Activated T-helper 1 cell treated with anti-CD3 and anti-CD28 coated beads, Interleukin-12 subunit alpha, Interleukin-12 subunit beta, Interleukin-2, Interleukin-4 antibody, amounts not matched to agents 30 ng/mL and 10 ng/mL and 1 ng/mL, durations not matched to agents 14 hours and 24 hours and 36 hours (primary cell): ENCODE results near the gene COQ5. TPM values are rescaled to one million over a fixed set of nuclear protein-coding genes. Genes with fewer than 3 reads are reported as not detected.
"Not testable (repeated sequence)": the region's sequence is repeated elsewhere in the genome, so short reads cannot be mapped to it uniquely, and the experiment has no call there.

Experiments used
- DNase-seq: peaks from one replicate; pipeline ENCODE4 v3.0.0; 2021; ENCODE audit warnings: low spot score
- H3K27ac Mint-ChIP-seq: one replicate; pipeline ENCODE4 v1.8.0; 2021; ENCODE audit warnings: mild to moderate bottlenecking, mixed read lengths
- H3K27me3 Mint-ChIP-seq: one replicate; pipeline ENCODE4 v1.8.0; 2022; ENCODE audit warnings: mild to moderate bottlenecking, moderate library complexity, mixed read lengths; ENCODE audit not compliant: insufficient read depth
- H3K36me3 Mint-ChIP-seq: one replicate; pipeline ENCODE4 v1.8.0; 2021; ENCODE audit warnings: low read depth, mixed read lengths
- H3K4me1 Mint-ChIP-seq: one replicate; pipeline ENCODE4 v1.8.0; 2021; ENCODE audit warnings: low read depth, mixed read lengths
- H3K4me3 Mint-ChIP-seq: one replicate; pipeline ENCODE4 v1.8.0; 2021; ENCODE audit warnings: mild to moderate bottlenecking, moderate library complexity, mixed read lengths
- H3K9me3 Mint-ChIP-seq: one replicate; pipeline ENCODE4 v1.8.0; 2021; ENCODE audit warnings: mixed read lengths
- intact Hi-C: fragments of 100-400 bp; cut with micrococcal nuclease; formaldehyde crosslinking; loops from one replicate; pipeline ENCODE4 v1.15.1; 2024
- total RNA-seq: library from RNA; stranded (reverse); gene quantifications from 2 replicates; pipeline ENCODE4 v1.2.3, GENCODE V29; 2022

COQ5 gene
- total RNA-seq, 1 donor from 2014 or later, result 27.8 TPM

DNA sequence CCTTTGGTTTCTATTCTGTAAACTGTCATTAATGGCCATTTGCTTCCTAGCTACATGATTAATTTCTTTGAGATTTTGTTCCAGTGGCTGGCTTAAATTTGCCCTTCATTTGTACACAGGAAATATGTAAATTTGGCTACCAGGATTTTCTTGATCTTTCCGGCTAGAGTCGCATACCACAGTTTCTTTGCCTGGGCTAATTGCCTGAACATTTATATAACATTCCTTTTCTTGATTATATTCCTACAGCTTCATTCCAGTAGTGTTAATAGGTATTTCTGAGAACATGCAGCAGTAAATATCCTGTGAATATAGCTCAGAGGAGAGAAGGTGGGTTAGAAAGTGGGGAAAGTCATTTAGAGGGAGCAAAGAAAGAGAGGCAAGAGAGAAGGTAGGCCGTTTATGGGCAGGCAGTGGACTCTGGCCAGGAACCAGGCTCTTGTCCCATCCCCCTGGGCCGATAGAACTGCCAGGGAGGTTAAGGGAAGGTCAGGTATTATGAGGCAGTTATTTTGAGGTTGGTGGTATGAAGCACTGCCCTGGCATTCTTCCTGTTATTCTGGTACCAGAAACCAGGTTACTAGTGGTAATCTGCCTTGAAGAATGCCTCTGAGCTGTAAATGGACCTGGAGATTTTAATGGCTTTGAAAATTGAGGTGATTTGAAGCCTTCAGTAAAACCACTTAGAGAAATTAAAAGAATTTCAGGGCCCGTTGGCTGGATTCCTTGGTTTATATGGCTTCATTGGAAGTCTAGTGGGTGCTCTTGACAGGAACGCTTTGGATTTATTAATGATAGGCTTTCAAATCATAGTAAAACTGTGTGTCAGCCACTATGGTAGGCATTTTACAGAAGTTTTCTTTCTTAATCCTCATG lies 9.6 kb upstream of the COQ5 start:
- no peaks in the 10 kb centered on the region for H3K9me3 Mint-ChIP-seq
- peaks cover 25% of the 10 kb centered on the region for H3K36me3 Mint-ChIP-seq
- H3K4me3 Mint-ChIP-seq, result peak overlapping the region; percentile 81
- peak overlapping the region; percentile 74 for H3K27ac Mint-ChIP-seq
- no peaks in the 10 kb centered on the region for H3K27me3 Mint-ChIP-seq
- intact Hi-C loops, result loop anchor here (5.0 to 10.0 kb wide), 2 partner anchors 424 to 1266 kb away; partner anchors contain the start of gene SETD1B
- H3K4me1 Mint-ChIP-seq, result peaks cover 49% of the 10 kb centered on the region
- DNase-seq, result no peak

DNA sequence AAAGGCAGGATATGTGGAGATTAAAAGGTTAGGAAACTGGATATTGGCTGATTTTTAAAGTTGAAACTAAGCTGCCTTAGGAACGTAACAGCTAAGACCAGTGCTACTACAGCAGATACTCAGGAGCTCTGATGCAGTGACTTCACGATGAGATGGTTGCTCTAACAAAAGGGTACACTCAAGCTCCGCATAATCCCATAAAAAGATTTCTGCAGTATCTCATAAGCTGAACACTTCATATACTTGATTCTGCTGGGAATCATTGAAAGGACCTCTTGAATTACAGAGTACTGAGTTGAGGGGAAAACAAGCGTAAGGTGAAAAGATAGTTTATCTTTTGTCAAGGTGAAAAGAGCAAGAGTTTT lies 8.9 kb upstream of the COQ5 start:
- Mint-ChIP-seq H3K4me3 (peak overlapping the region; percentile 81), H3K9me3 (no peaks in the 10 kb centered on the region), H3K4me1 (peaks cover 49% of the 10 kb centered on the region), H3K27me3 (no peaks in the 10 kb centered on the region), H3K27ac (peak overlapping the region; percentile 74), H3K36me3 (peaks cover 25% of the 10 kb centered on the region)
- DNase-seq, result no peak
- intact Hi-C loops, result loop anchor here (5.0 to 10.0 kb wide), 2 partner anchors 424 to 1267 kb away; partner anchors contain the start of gene SETD1B

DNA sequence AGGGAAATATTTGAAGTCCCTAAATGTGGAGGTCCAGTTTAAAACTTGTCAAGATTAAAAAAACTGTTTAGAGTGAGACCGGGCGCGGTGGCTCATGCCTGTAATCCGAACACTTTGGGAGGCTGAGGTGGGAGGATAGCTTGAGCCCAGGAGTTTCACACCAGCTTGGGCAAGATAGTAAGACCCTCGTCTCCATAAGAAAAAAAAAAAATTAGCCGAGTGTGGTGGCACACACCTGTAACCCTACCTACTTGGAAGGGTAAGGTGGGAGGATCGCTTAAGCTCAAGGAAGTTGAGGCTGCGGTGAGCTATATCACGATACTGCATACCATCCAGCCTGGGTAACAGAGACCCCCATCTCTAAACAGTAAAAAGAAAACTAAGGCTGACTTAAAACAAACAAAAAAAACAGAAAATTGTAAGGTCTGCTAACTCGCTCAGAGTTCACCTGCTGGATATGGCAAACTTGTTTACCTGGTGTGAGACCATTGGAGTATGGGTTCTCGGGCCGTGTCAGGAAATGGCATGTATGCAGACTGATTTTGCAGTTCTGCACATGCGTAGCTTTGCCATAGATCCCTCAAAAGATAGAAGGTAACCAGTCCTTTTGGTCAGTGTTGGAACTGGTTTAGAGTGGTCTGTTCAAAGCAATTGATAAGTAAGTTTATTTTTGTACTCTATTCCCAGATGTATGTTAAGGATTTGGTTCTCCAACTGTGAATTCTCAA lies 7.3 kb upstream of the COQ5 start:
- DNase-seq, result peak; percentile 22
- peaks cover 25% of the 10 kb centered on the region for H3K36me3 Mint-ChIP-seq
- peaks cover 50% of the 10 kb centered on the region for H3K4me1 Mint-ChIP-seq
- H3K4me3 Mint-ChIP-seq, result peak overlapping the region; percentile 96
- peak overlapping the region; percentile 52 for H3K27ac Mint-ChIP-seq
- intact Hi-C loops, result loop anchor here (5.0 to 10.0 kb wide), 2 partner anchors 426 to 1269 kb away; partner anchors contain the start of gene SETD1B
- no peaks in the 10 kb centered on the region for H3K27me3 Mint-ChIP-seq
- H3K9me3 Mint-ChIP-seq, result no peaks in the 10 kb centered on the region

DNA sequence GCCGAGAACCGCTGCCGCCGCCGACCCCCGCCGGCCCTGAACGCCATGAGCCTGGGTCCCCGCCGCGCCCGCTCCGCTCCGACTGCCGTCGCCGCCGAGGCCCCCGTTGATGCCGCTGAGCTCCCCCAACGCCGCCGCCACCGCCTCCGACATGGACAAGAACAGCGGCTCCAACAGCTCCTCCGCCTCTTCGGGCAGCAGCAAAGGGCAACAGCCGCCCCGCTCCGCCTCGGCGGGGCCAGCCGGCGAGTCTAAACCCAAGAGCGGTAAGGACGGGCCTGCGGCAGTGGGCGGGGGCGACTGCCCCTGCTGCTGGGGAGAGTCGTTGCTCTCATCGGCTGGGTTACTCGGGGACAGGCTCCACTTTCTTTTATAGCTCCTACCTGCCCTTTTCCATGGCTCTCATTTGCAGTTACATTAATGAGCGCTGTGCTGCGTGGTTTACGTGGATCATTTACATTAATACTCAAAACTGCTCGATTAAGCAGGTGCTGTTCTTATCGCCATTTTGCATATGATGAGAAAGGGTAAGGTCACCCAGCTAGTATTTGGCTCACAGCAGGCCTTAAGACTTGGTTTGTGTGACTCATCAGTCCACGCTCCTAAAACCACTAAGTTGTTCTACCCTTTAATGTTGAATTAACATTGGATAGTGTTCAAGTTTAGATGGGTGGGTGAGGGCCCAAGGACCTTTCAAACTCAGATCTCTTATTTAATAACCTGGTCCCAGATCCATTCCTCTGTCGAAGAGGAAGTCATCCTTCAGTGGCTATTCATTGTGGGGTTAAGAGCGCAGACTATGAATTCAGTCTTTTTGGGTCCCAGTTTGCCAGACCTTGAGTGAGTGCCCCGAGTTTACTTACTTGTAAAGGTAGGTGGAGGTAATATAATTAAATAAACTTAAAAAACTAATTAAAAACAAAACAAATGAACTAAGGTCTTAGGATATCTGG lies 6.0 kb upstream of the COQ5 start:
- Mint-ChIP-seq H3K9me3 (no peaks in the 10 kb centered on the region), H3K4me1 (peaks cover 49% of the 10 kb centered on the region), H3K4me3 (peak overlapping the region; percentile 96), H3K27ac (peak overlapping the region; percentile 94), H3K27me3 (no peaks in the 10 kb centered on the region), H3K36me3 (peaks cover 20% of the 10 kb centered on the region)
- intact Hi-C loops, result loop anchor here (1.0 to 10.0 kb wide), 8 partner anchors 39 to 1270 kb away; partner anchors contain the start of genes C12orf43, DYNLL1, MLEC and POP5
- peak; percentile 27 for DNase-seq

DNA sequence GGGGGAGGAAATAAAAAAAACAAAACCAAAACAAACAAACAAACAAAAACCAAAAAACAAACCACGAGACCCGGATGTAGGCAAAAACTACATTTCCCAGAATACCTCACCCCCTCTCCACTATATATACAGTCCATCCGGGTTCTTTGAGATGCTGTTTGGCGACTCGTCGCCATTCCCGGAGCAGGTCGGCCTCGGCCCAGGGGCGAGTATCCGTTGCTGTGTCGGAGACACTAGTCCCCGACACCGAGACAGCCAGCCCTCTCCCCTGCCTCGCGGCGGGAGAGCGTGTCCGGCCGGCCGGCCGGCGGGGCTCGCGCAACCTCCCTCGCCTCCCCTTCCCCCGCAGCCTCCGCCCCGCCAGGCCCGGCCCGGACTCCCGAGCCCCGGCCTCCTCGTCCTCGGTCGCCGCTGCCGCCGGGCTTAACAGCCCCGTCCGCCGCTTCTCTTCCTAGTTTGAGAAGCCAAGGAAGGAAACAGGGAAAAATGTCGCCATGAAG lies 5.3 kb upstream of the COQ5 start, which contains the start of gene RNF10:
RNF10 (plus strand) TSS at position 154 of the 500 bp plus-strand sequence. CDS start 456 bp downstream, outside the sequence.
- intact Hi-C loops, result loop anchor here (1.0 to 10.0 kb wide), 6 partner anchors 38 to 1271 kb away; partner anchors contain the start of genes C12orf43, DYNLL1, MLEC and RPLP0
- H3K9me3 Mint-ChIP-seq, result no peaks in the 10 kb centered on the region
- peaks cover 53% of the 10 kb centered on the region for H3K4me1 Mint-ChIP-seq
- peak within 1 kb of the TSS; percentile 96 for H3K4me3 Mint-ChIP-seq
- peak; percentile 79 for DNase-seq
- H3K27ac Mint-ChIP-seq, result peak within 1 kb of the TSS; percentile 94
- peaks cover 17% of the 10 kb centered on the region for H3K36me3 Mint-ChIP-seq
- H3K27me3 Mint-ChIP-seq, result no peaks in the 10 kb centered on the region

DNA sequence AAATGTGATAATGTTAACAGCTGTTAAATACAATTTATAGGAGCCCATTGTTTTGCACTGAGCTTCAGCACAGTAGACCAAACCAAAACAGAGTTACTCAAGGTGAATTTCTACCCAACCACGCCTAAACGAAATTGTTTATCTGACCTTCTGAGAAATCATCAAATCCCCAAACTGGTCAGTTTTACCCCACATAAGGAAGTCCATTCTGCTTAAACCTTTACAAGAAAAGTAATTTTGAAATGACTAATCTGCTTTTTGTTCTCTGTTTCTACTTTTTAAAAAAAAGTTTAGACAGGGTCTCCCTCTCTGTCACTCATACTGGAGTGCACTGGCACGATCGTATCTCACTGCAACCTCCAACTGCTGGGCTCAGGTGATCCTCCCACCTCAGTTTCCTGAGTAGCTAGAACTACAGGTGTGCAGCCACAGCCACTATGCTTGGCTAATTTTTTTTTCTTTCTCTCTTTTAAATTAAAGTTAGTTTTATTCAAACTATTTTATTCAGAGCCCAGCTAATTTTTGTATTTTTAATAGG lies 3.8 kb upstream of the COQ5 start:
- H3K27me3 Mint-ChIP-seq, result no peaks in the 10 kb centered on the region
- DNase-seq, result no peak
- intact Hi-C loops, result loop anchor here (5.0 to 10.0 kb wide), 2 partner anchors 485 to 1272 kb away; partner anchors contain the start of genes C12orf43 and SETD1B
- peaks cover 10% of the 10 kb centered on the region for H3K36me3 Mint-ChIP-seq
- H3K4me1 Mint-ChIP-seq, result peaks cover 44% of the 10 kb centered on the region
- H3K4me3 Mint-ChIP-seq, result peak overlapping the region; percentile 15
- H3K9me3 Mint-ChIP-seq, result no peaks in the 10 kb centered on the region
- no peak overlapping the region for H3K27ac Mint-ChIP-seq

DNA sequence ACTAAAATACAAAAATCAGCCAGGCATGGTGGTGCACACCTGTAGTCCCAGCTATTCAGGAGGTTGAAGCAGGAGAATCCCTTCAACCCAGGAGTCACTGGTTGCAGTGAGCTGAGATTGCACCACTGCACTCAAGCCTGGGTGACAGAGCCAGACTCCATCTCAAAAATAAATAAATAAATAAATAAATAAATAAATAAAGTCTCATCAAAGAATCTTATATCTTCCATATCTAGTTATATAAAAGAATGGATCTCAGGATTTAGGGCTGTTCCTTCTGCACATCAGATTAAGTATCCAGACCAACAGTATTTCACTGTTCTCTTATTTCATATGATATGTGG lies 1.4 kb upstream of the COQ5 start:
- Mint-ChIP-seq H3K4me1 (peaks cover 28% of the 10 kb centered on the region), H3K27ac (peak overlapping the region; percentile 99), H3K4me3 (peak overlapping the region; percentile 100)
- H3K27me3 Mint-ChIP-seq, H3K9me3 Mint-ChIP-seq, H3K36me3 Mint-ChIP-seq, DNase-seq: not testable (repeated sequence)
- intact Hi-C loops, result loop anchor here (5.0 to 10.0 kb wide), 2 partner anchors 487 to 1274 kb away; partner anchors contain the start of genes C12orf43 and SETD1B

DNA sequence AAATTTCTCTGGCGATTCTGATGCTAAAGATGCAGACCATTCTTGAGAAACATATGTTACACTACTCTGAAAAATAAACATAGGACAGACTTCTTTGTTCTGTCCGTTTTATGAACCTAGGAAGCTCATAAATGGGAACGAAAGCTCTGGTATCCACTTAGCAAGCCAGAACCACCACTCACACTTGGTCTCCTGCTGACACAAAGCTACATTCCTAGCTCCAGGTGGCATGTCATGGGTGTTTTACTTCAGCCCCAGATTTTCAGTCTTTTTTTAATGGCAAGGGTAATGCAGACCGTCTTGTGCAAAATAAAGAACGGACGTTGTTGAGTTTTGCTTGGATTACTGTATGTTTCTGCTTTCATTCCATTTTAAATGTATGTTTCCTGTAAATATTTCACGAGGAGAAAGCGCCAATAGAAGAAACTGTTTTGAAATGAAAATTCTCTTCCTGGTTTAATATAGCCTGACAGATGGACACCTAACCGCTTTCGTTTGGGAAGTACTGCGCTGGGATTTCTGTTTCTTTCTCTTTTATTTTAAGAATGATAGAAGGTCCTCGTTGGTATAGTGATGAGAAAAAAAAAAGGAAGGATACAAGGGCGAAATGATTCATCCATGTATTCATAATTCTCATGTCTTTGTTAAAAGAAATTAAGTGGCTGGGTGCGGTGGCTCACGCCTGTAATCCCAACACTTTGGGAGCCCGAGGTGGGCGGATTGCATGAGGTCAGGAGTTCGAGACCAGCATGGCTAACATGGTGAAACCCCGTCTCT lies 871 bp upstream of the COQ5 start:
- intact Hi-C loops, result loop anchor here (1.0 to 10.0 kb wide), 5 partner anchors 34 to 1275 kb away; partner anchors contain the start of genes C12orf43, DYNLL1, SETD1B and SIRT4
- no peaks in the 10 kb centered on the region for H3K27me3 Mint-ChIP-seq

DNA sequence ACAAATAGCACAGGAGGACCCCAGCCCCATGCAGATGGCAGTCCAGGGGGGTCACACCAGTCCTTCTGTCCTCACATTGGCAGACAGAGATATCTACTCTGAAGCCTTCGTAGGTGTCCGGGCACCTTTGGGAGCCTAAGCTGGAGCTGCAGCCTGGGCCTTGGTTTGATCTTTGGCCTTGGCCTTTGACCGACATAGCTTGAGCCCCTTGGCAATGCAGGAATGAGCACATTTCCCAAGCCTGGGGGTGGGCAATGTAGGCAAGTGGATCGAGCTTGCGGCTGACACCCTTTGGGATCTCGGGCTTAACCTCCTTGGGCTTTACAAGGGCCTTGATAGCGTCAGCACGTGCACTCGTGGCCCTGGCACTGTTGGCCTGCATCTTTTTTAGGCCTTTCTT lies 6.4 kb downstream of the COQ5 start:
- intact Hi-C loops, result no loop called here
- Mint-ChIP-seq H3K4me3 (no peak overlapping the region), H3K9me3 (no peaks in the 10 kb centered on the region)

More for the DNA sequence above, 871 bp upstream of the COQ5 start:
- Mint-ChIP-seq H3K4me3 (peak overlapping the region; percentile 100), H3K9me3 (no peaks in the 10 kb centered on the region), H3K27ac (peak overlapping the region; percentile 99), H3K4me1 (peaks cover 28% of the 10 kb centered on the region), H3K36me3 (peaks cover 7% of the 10 kb centered on the region)
- no peak for DNase-seq

DNA sequence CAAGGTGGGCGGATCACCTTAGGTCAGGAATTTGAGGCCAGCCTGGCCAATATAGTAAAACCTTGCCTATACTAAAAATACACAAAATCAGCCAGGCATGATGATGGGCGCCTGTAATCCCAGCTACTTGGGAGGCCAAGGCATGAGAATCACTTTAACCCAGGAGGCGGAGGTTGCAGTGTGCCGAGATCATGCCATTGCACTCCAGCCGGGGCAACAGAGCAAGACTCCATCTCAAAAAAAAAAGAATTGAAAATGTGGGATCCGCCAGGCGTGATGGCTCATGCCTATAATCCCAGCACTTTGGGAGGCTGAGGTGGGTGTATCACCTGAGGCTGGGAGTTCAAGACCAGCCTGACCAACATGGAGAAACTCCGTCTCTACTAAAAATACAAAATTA lies 9.6 kb downstream of the COQ5 start:
- intact Hi-C loops, DNase-seq, H3K27ac Mint-ChIP-seq, H3K36me3 Mint-ChIP-seq, H3K4me1 Mint-ChIP-seq, H3K9me3 Mint-ChIP-seq, H3K4me3 Mint-ChIP-seq, H3K27me3 Mint-ChIP-seq: not testable (repeated sequence)

More for the DNA sequence above, 6.4 kb downstream of the COQ5 start:
- Mint-ChIP-seq H3K36me3 (peaks cover 5% of the 10 kb centered on the region), H3K27ac (no peak overlapping the region), H3K27me3 (no peaks in the 10 kb centered on the region), H3K4me1 (peaks cover 6% of the 10 kb centered on the region)
- DNase-seq, result no peak

DNA sequence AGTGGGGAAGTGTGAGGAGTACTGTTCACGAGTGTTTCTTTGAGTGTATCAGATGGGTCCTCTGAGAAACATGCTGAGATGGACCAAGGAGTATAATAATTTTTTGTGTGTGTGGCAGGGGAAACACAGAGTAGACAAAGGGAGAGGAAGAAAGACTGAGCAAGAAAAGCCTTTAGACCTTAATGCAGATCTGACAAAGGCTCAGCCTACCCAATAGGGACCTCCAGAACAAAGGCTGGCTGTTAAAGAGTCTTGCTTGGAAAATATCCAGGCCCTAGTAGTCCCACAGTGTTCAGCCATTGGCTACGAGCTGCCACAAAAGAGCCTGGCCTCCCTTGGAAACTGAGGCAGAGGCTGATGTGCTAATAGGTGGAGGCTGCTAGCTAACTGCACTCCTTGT lies 13.5 kb downstream of the COQ5 start:
- H3K4me1 Mint-ChIP-seq, result no peaks in the 10 kb centered on the region
- intact Hi-C loops, result no loop called here
- H3K36me3 Mint-ChIP-seq, result peaks cover 13% of the 10 kb centered on the region
- H3K4me3 Mint-ChIP-seq, result no peak overlapping the region
- no peak for DNase-seq
- H3K9me3 Mint-ChIP-seq, result no peaks in the 10 kb centered on the region
- H3K27me3 Mint-ChIP-seq, result no peaks in the 10 kb centered on the region
- H3K27ac Mint-ChIP-seq, result no peak overlapping the region
